CD14-positive monocyte (primary cell): ENCODE data around the gene PDLIM5. TPM values are rescaled to one million over a fixed set of nuclear protein-coding genes. Genes with fewer than 3 reads are reported as not detected.

ENCODE experiments used
- DNase-seq, 3 donors: peaks; one replicate each; pipeline ENCODE4 v3.0.0-alpha.2; 2011 to 2022
- H2AFZ ChIP-seq: 2 replicates; pipeline ENCODE4 v1.6.0; 2012; ENCODE audit warnings: mild to moderate bottlenecking, low read depth, low read length, inconsistent platforms; ENCODE audit not compliant: insufficient read depth, poor library complexity, severe bottlenecking
- H3K27ac ChIP-seq, 2 donors: 1 replicate in 1 of 2; 2 replicates in 1 of 2; pipeline ENCODE4 v1.5.1; 2012 to 2013; ENCODE audit warnings: low read length in 2 of 2, control low read depth in 1 of 2, inconsistent platforms in 1 of 2, low read depth in 1 of 2, mild to moderate bottlenecking in 1 of 2
- H3K27me3 ChIP-seq, 2 donors: one replicate each; pipeline versions ENCODE4 v1.6.0 to v1.6.1; 2011 to 2013; ENCODE audit warnings: low read length in 2 of 2; ENCODE audit not compliant: control insufficient read depth in 2 of 2, insufficient read depth in 2 of 2
- H3K36me3 ChIP-seq, 2 donors: replicated peaks in 1 of 2; 1 replicate in 1 of 2; 2 replicates in 1 of 2; pipeline versions ENCODE4 v1.5.1 to v1.6.1; 2012 to 2013; ENCODE audit warnings: low read length in 2 of 2, control low read depth in 1 of 2, inconsistent platforms in 1 of 2, mild to moderate bottlenecking in 1 of 2; ENCODE audit not compliant: insufficient read depth in 2 of 2, control insufficient read depth in 1 of 2
- H3K4me1 ChIP-seq, 2 donors: 1 replicate in 1 of 2; 2 replicates in 1 of 2; pipeline versions ENCODE4 v1.5.1 to v1.6.1; 2012 to 2013; ENCODE audit warnings: low read length in 2 of 2, control low read depth in 1 of 2, inconsistent platforms in 1 of 2, mild to moderate bottlenecking in 1 of 2, moderate library complexity in 1 of 2; ENCODE audit not compliant: insufficient read depth in 2 of 2, control insufficient read depth in 1 of 2
- H3K4me2 ChIP-seq: replicated peaks from 2 replicates; pipeline ENCODE3; 2012; ENCODE audit warnings: low read length, moderate library complexity, mild to moderate bottlenecking; ENCODE audit not compliant: poor library complexity, severe bottlenecking; ENCODE audit errors: extremely low read depth
- H3K4me3 ChIP-seq, 3 experiments: fragments of 200-600 bp in 1 of 3; sonication (generic) in 1 of 3; replicated peaks in 1 of 3; 1 replicate in 2 of 3; 2 replicates in 1 of 3; pipeline ENCODE4 v1.5.1; 2011 to 2013; ENCODE audit warnings: low read length in 3 of 3, mild to moderate bottlenecking in 3 of 3, control low read depth in 2 of 3, low read depth in 2 of 3, inconsistent platforms in 1 of 3, moderate library complexity in 1 of 3
- H3K79me2 ChIP-seq: 2 replicates; pipeline ENCODE4 v1.6.0; 2012; ENCODE audit warnings: mild to moderate bottlenecking, control low read depth, inconsistent platforms, low read length, moderate library complexity; ENCODE audit not compliant: insufficient read depth
- H3K9ac ChIP-seq: 2 replicates; pipeline ENCODE4 v1.6.0; 2017; ENCODE audit warnings: low read length, mild to moderate bottlenecking; ENCODE audit not compliant: insufficient read depth, poor library complexity, severe bottlenecking
- H3K9me3 ChIP-seq, 2 donors: replicated peaks in 1 of 2; 1 replicate in 1 of 2; 2 replicates in 1 of 2; pipeline versions ENCODE4 v1.5.1 to v1.6.1; 2012 to 2013; ENCODE audit warnings: low read length in 2 of 2, control low read depth in 1 of 2; ENCODE audit not compliant: control insufficient read depth in 1 of 2, insufficient read depth in 1 of 2
- H4K20me1 ChIP-seq: 2 replicates; pipeline ENCODE4 v1.6.0; 2012; ENCODE audit warnings: mild to moderate bottlenecking, low read length, control low read depth, moderate library complexity; ENCODE audit not compliant: insufficient read depth
- H3K27ac Mint-ChIP-seq, 7 donors: one replicate each; pipeline ENCODE4 v1.8.0; 2020; ENCODE audit warnings: mild to moderate bottlenecking in 7 of 7, mixed read lengths in 7 of 7, moderate library complexity in 6 of 7, inconsistent platforms in 2 of 7
- H3K27me3 Mint-ChIP-seq, 3 donors: one replicate each; pipeline ENCODE4 v1.8.0; 2021 to 2022; ENCODE audit warnings: low read depth in 3 of 3, mild to moderate bottlenecking in 3 of 3, mixed read lengths in 3 of 3, moderate library complexity in 3 of 3, inconsistent platforms in 1 of 3
- H3K36me3 Mint-ChIP-seq, 2 donors: one replicate each; pipeline ENCODE4 v1.8.0; 2020; ENCODE audit warnings: mixed read lengths in 2 of 2, inconsistent platforms in 1 of 2, mild to moderate bottlenecking in 1 of 2
- H3K4me1 Mint-ChIP-seq: one replicate; pipeline ENCODE4 v1.8.0; 2020; ENCODE audit warnings: mild to moderate bottlenecking, mixed read lengths
- H3K4me3 Mint-ChIP-seq, 2 donors: one replicate each; pipeline ENCODE4 v1.8.0; 2020; ENCODE audit warnings: mild to moderate bottlenecking in 2 of 2, mixed read lengths in 2 of 2, moderate library complexity in 1 of 2
- H3K9me3 Mint-ChIP-seq, 7 donors: one replicate each; pipeline ENCODE4 v1.8.0; 2020 to 2022; ENCODE audit warnings: mixed read lengths in 7 of 7, mild to moderate bottlenecking in 6 of 7, moderate library complexity in 6 of 7, inconsistent platforms in 2 of 7
- CTCF ChIP-seq: fragments of 200-600 bp; IDR thresholded peaks from one replicate; pipeline ENCODE4 v1.8.0; 2022; ENCODE audit warnings: antibody characterized with exemption, mild to moderate bottlenecking
- WGBS: methylation state at CpG from one replicate; pipeline ENCODE4 v1.1.5; 2013; ENCODE audit warnings: missing lambda C conversion rate; ENCODE audit not compliant: insufficient coverage; 5-methylcytosine and 5-hydroxymethylcytosine counted together
- intact Hi-C, 2 donors: fragments of 100-400 bp; cut with micrococcal nuclease; formaldehyde crosslinking; loops; one replicate each; pipeline versions ENCODE4 v1.15.0 to v1.15.1; 2023
- polyA plus RNA-seq, 3 donors: library from polyadenylated mRNA; depleted of rRNA in 1 of 3; unstranded in 2 of 3; stranded (reverse) in 1 of 3; fragments of 300-500 nt in 2 of 3; fragments of >200 nt in 1 of 3; fragmentation: Illumina TruSeq in 2 of 3; gene quantifications; 1 replicate in 2 of 3; 2 replicates in 1 of 3; pipeline ENCODE4 v1.2.3, GENCODE V29; 2012 to 2021

PDLIM5 gene
- polyA plus RNA-seq, 3 donors = 75.3 to 105 (median 80.9) TPM

- no peak for TF ChIP-seq CTCF
- Histone ChIP-seq H3K36me3 (no peaks in the 10 kb centered on the region), H3K9me3 (no peaks in the 10 kb centered on the region), H3K4me2 (no peak overlapping the region), H3K4me1 (no peaks in the 10 kb centered on the region), H3K79me2 (no peaks in the 10 kb centered on the region), H3K9ac (no peak overlapping the region), H3K27me3 (no peaks in the 10 kb centered on the region), H3K4me3 (no peak overlapping the region), H3K27ac (no peak overlapping the region), H2AFZ (no peak overlapping the region), H4K20me1 (no peaks in the 10 kb centered on the region)
- Mint-ChIP-seq H3K36me3 (no peaks in the 10 kb centered on the region), H3K4me1 (peaks cover 3% of the 10 kb centered on the region), H3K27ac (peak overlapping the region in 1 of 7 donors; percentile 28), H3K4me3 (no peak overlapping the region), H3K9me3 (peaks cover 0 to 10% (median 2%) of the 10 kb centered on the region in 7 donors), H3K27me3 (peaks cover 0 to 5% (median 2%) of the 10 kb centered on the region in 3 donors)
- DNase-seq = no peak
- intact Hi-C loops = no loop called here
- WGBS = 70% methylated on average over 5 of the region's 10 CpGs
These were observed 41.0 kb upstream of the PDLIM5 start for GRCh38 chr4:94410678-94411206.

- no peaks in the 10 kb centered on the region for H3K27me3 ChIP-seq
- H3K9ac ChIP-seq = no peak overlapping the region
- no peaks in the 10 kb centered on the region for H4K20me1 ChIP-seq
- no peak overlapping the region for H3K27ac Mint-ChIP-seq
- H3K36me3 Mint-ChIP-seq = no peaks in the 10 kb centered on the region
- intact Hi-C loops = no loop called here
- TF ChIP-seq CTCF = no peak
- H3K4me1 Mint-ChIP-seq = peaks cover 3% of the 10 kb centered on the region
- H3K4me3 ChIP-seq = no peak overlapping the region
- H3K4me2 ChIP-seq = no peak overlapping the region
- H3K4me3 Mint-ChIP-seq = no peak overlapping the region
- H3K4me1 ChIP-seq = no peaks in the 10 kb centered on the region
- H3K79me2 ChIP-seq = no peaks in the 10 kb centered on the region
- no peak overlapping the region for H3K27ac ChIP-seq
- DNase-seq = no peak
- H3K9me3 ChIP-seq = no peaks in the 10 kb centered on the region
- no peaks in the 10 kb centered on the region for H3K36me3 ChIP-seq
- H2AFZ ChIP-seq = no peak overlapping the region
- peaks cover 0 to 5% (median 2%) of the 10 kb centered on the region in 3 donors for H3K27me3 Mint-ChIP-seq
- peaks cover 0 to 10% (median 2%) of the 10 kb centered on the region in 7 donors for H3K9me3 Mint-ChIP-seq
These were observed 40.4 kb upstream of the PDLIM5 start for GRCh38 chr4:94411296-94411695.
